ENCODE data around the gene C2CD3. TPM values are rescaled to one million over a fixed set of nuclear protein-coding genes. Genes with fewer than 3 reads are reported as not detected.

C2CD3 gene
- polyA plus RNA-seq, 3 donors = 4.8 to 10.0 (median 7.2) TPM

DNA sequence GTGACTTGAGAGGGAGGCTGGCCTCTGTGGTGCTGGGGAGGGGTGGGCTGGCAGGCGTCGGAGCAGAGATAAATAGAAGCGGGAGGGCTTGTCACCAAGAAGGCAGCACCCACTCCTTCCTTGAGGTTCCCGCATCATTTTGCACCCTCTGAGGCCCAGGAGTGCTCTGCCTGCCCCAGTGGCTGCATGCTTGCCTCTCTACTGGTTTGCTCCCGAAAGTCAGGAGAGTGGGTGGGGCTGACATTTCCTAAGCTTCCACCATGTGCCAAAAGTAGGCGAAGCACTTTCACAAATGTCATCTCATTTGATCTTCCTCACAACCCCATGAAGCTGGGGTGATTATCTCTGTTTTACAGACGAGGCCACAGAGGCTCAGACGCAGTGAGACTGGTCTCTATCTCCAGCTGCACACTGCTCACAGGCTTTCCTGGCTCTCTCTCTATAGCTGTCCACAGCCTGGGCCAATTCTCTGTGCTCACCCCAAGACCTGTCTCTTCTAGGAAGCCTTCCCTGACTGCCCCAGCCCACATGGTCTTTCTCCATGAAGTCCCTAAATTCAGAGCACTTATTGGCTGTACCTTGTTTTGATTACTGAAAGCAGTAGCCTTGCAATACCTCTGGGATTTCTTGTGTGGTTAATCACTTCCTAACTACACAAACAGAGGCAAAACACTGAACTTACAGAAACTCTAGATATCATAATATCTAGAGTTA, 159.3 kb downstream of the C2CD3 start:
- WGBS, 3 donors = 75 to 88% (median 79%) methylated on average over 8 of the region's 8 CpGs
- H3K27ac ChIP-seq (ENCODE audit: low read depth, low read length) = no peak overlapping the region

DNA sequence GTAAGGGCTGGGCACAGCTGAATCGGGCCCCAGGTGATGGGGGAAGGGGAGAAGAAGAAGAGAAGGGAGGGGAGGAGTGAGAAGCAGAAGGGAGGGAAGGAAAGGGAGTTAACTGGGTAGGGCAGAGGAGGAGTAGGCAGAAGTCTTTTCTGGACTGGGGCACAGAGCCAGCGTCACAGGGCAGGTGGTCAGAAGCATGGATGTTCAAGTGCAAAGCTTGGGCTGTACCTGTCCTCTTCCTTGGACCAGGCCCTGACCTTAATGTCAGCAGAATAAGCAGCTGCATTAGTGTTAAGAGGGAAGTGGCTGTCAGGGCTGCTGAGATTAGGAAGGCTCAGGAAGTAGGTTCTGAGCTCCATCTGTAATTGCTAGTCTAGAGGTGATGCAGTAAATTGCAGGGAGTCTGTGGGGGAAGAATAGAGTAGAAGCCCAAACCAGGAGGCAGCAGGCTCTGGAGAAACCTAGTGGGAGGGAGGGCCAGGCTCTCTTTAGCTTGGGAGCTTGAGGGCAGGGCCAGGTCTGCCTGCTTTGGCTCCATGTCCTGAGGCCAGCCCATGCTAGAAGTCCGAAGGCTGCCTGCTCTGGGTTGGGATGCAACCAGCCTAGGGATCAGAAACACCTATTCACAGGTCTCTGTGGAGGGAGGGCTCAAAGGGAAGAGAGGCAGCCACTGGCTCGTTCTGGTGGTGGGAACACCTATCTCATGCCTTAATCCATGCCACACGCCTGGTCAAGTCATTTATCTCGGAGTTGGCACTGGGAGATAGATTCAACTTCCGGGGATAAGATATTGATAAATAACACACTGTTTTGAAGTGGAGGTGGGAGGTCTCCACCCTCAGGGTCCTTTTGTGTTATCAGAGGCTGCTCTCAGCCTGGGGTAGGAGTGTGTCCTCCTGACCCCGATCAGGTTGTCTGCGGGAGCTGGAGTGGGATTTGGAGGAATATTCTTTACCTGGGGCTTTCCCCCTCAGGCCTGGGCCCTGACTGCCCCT, 160.2 kb downstream of the C2CD3 start:
- 88 to 90% (median 90%) methylated on average over 9 of the region's 9 CpGs for WGBS, 3 donors
- no peak overlapping the region for H3K27ac ChIP-seq (ENCODE audit: low read depth, low read length)

GRCh38 chr11:74009675-74010305, 161.0 kb downstream of the C2CD3 start:
- no peak overlapping the region for H3K27ac ChIP-seq (ENCODE audit: low read depth, low read length)
- 90 to 97% (median 92%) methylated on average over 5 of the region's 5 CpGs for WGBS, 3 donors

GRCh38 chr11:74009230-74009547, 161.6 kb downstream of the C2CD3 start:
- WGBS, 3 donors = 61 to 91% (median 90%) methylated on average over 3 of the region's 3 CpGs
- no peak overlapping the region for H3K27ac ChIP-seq (ENCODE audit: low read depth, low read length)

DNA sequence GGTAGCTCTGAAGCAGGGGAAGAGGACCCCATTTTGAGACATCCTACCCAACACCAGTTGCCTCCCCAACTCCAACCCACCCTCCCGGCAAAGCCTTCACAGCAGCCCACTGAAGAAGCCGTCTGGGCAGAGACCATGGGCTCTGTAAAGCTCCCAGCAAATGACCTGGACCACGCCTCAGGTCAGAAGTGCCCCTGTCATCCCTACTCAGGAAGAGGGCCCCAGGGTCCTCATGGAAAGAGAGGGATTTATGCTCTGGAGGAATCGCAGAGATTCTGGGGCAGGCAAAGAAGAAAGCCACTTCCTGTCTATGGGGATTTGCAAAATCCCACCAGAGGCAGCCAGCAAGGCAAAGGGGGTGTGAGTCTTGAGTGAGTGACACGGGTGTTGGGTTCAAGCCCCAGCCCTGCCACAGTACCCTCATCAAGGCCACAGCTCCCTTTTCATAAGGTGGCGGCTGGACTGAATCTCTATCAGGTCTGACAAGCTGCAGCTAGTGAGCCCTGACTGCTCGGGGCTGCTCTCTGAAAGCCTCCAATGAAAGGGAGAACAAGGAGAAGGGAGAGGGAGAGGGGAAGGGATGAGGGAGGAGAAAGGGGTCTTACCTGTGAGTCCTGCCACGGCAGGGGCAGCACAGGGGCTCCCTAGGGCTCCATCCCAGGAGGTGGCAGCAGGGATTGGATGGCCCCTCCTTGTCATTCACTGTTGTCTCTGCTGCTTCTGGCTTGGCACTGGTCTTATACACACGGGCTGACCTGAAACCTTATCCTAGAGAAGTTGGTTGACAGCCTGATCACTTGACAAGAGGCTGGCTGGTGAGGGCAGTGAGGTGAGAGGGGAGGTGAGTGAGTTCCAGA, 162.2 kb downstream of the C2CD3 start, which contains the start of gene UCP3:
TSS of gene UCP3 (minus strand) at position 713 of the 857 bp plus-strand sequence. CDS start 2,043 bp downstream, outside the sequence.
- H3K27ac ChIP-seq (ENCODE audit: low read depth, low read length) = no peak within 1 kb of the TSS
- 67 to 75% (median 71%) methylated on average over 9 of the region's 9 CpGs for WGBS, 3 donors

DNA sequence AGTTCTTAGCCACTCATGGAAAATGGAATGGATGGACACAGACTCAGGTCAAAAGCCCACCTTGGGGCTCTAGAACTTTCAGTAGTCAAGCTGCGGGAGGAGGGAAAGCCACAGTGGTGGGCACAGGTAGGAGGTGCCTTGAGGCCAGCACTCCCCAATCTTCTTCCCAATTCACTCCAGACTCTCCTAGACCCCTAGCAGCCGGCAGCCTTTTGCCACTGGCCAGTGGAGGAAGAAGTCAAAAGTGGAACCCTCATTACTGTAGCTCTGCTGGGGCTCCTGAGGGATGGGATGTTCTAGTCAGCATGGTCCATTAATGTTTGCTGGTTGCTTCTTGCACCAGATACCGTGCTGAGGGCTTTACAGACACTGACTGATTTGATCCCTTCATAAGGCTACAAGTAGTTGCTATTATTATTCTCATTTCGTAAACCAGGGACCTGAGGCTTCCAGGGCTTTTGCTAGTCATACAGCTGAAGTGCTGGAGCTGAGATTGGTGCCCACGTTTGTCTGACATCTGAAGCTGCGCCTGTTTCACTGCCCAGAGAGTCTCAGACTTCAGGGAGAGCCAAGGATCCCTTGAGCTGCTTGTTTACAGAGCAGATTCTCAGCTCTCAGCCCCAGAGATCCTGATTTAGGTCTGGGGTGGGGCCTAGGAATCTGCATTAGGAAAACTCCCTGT, 163.0 kb downstream of the C2CD3 start:
- no peak overlapping the region for H3K27ac ChIP-seq (ENCODE audit: low read depth, low read length)
- 79 to 88% (median 88%) methylated on average over 6 of the region's 6 CpGs for WGBS, 3 donors

- H3K27ac ChIP-seq (ENCODE audit: low read depth, low read length) = no peak overlapping the region
- 80 to 82% (median 81%) methylated on average over 7 of the region's 7 CpGs for WGBS, 3 donors
Measured at GRCh38 chr11:74006743-74007304, 164.0 kb downstream of the C2CD3 start.

DNA sequence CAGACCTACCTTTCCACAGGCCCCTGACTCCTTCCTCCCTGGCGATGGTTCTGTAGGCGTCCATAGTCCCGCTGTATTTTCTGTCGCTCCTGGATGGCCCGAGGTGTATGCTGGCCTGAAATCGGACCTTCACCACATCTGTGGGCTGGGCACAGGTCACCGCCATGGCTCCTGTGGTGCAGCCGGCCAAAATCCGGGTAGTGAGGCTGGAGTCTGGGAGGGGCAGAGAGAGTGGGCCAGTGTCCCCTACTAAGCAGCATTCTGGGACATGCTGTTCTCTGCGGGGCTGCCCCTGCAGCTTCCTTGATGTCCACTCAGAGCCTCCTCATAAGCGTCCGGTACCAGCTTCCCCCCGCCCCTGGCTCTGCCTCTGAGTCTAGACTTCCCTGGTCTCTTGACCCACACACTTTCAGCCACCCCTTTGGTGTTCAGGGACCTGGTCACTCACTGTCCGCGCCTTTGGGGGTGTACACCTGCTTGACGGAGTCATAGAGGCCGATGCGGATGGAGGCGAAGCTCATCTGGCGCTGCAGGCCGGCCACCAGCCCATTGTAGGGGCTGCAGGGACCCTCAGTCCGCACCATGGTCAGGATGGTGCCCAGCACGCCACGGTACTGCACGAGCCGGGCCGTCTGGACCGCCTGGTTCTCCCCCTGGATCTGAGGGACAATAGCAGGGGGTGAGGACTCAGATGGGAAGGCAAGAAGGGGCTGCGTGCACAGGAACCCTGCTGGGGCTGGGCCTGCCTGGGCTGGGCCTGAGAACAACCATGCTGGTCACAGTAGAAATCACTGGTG, 164.9 kb downstream of the C2CD3 start:
- WGBS, 3 donors = 94 to 98% (median 97%) methylated on average over 29 of the region's 29 CpGs
- no peak overlapping the region for H3K27ac ChIP-seq (ENCODE audit: low read depth, low read length)

- 68 to 71% (median 70%) methylated on average over 11 of the region's 11 CpGs for WGBS, 3 donors
- H3K27ac ChIP-seq (ENCODE audit: low read depth, low read length) = no peak overlapping the region
Measured at GRCh38 chr11:74004759-74005615, 165.8 kb downstream of the C2CD3 start.

DNA sequence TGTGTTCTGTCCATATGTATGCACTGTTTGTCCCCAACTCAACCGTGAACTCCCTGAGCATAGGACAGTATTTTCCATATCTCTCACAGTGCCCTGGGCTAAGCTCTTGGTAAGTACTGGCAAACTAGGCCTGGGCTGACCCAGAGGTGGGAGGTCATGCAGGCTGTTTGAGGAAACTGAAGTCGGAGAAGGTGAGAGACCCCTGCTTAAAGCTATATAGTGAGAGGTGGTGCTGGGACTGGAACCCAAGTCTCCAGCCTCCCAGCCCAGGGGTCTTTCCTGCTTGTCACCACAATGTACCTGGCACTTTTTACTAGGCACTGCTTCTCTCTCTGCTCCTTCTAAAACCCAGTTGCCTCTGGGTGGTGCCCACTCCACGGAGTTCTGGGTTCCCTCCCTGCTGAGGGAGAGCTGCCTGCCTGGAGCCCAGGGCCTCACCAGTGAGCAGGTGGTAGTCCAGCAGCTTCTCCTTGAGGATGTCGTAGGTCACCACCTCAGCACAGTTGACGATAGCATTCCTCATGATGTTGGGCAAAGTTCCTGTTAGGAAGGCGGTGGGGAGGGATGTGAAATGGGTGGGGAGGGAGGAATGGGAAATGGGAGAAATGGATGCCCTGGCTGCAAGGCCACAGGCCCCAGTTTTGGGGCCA, 166.6 kb downstream of the C2CD3 start:
- 72 to 77% (median 74%) methylated on average over 6 of the region's 6 CpGs for WGBS, 3 donors
- H3K27ac ChIP-seq (ENCODE audit: low read depth, low read length) = no peak overlapping the region

DNA sequence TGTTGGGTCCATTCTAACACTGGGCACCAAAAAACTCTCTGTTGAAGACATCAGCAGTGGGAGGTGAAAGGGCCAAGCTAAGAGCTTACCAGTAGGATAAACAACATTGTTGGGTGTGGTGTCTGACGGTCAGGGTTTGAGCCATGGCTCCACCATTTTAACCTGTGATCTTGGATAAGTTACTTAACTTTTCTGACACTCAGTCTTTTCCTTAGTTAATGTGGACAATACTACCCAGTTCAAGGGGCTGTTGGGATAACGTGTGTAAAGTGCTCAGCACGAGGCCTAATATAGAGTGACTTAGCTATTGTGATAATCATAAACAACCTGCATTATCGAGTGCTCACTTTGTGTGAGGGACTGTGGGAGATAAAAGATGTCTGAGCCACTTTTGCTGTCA, 168.0 kb downstream of the C2CD3 start:
- 91 to 98% (median 96%) methylated on average over 4 of the region's 4 CpGs for WGBS, 3 donors
- no peak overlapping the region for H3K27ac ChIP-seq (ENCODE audit: low read depth, low read length)

DNA sequence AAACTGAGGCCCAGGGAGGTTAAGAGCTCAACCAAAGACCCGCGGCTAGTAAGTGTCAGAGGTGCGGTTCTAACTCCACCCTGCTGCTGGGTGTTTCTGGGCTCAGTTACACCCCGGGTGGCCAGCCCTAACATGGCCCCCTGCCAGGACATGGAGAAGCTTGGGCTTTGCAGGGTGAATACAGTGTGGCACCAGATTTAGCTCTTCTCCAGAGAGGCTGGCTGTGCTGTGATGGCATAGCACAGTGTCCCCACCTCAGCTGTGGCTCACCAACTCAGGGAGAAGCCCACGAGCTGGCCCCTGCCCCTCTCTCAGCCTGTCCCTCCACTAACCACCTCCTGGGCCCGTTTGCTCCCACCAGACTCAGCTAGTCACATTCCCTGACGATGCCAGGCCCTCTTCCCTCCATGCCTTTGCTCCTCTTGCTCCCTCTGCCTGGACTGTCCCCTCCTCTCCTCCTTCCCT, 168.9 kb downstream of the C2CD3 start:
- no peak overlapping the region for H3K27ac ChIP-seq (ENCODE audit: low read depth, low read length)
- WGBS, 3 donors = 74 to 86% (median 78%) methylated on average over 7 of the region's 7 CpGs

DNA sequence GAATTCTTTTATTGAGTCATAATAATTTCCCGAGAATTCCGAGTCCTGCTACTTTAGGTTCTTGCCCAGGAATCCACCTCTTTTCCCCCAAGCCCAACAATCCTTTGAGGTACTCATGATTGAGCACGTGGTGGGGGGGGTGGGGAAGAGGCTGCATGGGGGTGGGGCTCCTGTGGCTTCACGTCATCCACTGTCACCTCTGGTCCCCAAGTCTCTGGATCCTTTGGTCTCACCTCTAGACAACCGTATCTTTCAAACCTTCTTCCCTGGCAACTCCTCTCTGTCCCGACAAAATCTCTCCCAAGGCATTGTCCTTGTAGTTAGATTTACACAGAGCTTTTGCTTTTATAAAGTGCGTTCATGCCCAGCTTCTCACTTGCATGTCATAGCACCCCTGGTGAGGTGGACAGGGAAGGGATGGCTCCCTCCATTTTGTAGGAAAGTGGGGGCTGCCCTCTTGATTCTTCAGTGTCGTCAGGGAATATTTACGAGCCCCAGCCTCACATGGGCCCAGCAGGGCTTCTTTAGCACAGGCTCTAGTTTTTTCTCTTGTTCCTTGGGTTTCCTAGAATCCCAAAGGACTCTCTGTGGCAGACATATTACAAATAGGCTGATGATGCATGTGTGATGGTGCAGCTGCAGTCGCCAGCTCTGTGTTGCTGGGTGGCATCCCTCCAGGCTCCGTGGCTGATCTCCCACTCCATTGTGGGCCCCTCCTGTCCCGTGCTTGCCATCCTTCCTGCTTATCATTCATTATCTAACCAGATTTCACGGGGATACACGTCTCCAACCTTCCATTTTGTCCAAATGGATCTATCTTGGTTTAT, 170.3 kb downstream of the C2CD3 start:
- 87 to 91% (median 90%) methylated on average over 14 of the region's 14 CpGs for WGBS, 3 donors

DNA sequence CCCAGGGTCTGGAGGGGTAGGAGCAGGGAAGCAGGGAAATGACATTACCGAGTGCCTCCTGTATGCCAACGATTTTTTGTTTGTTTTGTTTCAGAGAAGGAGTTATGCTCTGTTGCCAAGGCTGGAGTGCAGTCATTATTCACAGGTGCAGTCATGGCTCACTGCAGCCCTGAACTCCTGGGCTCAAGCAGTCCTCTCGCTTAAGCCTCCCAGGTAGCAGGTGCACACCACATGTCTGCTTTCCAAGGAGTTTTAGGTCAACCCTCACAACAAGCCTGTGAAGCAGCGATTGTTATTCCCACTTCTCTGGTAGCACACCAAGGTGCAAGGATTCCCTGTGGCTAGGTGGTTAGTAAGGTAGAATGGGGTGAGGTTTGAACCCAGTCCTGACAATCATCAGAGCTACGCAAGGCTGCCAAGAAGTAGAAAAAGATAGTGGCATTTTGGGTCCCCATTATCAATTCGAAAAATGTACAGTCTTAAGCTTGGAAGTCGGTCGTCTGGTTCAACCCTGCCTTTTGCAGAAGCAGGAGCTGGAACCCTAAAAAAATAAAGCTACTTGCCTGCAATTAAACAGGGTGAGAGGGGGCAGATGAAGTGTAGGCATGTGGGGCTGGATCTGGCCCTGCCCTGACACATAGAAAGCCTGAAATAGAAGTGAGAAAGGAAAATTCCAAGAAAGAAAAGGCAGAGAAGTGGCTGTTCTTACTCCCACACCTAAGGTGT, 171.1 kb downstream of the C2CD3 start:
- 72 to 92% (median 89%) methylated on average over 8 of the region's 8 CpGs for WGBS, 3 donors
- H3K27ac ChIP-seq (ENCODE audit: low read depth, low read length) = no peak overlapping the region

More for the DNA sequence above, 170.3 kb downstream of the C2CD3 start:
- no peak overlapping the region for H3K27ac ChIP-seq (ENCODE audit: low read depth, low read length)
